Measurements from ENCODE around the gene SCN8A.

GRCh38 chr12:51592034-51592705 lies 1.1 kb downstream of the SCN8A start:
- TF ChIP-seq CTCF (IDR thresholded peaks at IDR 0.05) (no peak), POLR2AphosphoS5 (IDR thresholded peaks at IDR 0.05) (no peak)

Measured in prostate gland (tissue), 2 donors.